Small intestine (tissue), 7 donors: ENCODE measurements around the gene USP38. TPM values are rescaled to one million over a fixed set of nuclear protein-coding genes. Genes with fewer than 3 reads are reported as not detected.
A peak's percentile ranks its signal among the peaks of the same experiment; 100 is the strongest.

ENCODE experiments used
- DNase-seq, 2 donors: peaks; one replicate each; pipeline versions ENCODE4 v3.0.0 to v3.0.0-alpha.2; 2013
- FAIRE-seq: peaks from 2 replicates; lab custom pipeline; 2012; peaks lifted over from hg19 to GRCh38; lab: Jason Lieb, UNC
- H3K27ac ChIP-seq, 3 donors: one replicate each; pipeline ENCODE4 v1.5.1; 2013; ENCODE audit warnings: low read length in 2 of 3, mild to moderate bottlenecking in 2 of 3, control low read depth in 1 of 3, inconsistent platforms in 1 of 3, low read depth in 1 of 3, moderate library complexity in 1 of 3
- H3K27me3 ChIP-seq, 3 donors: one replicate each; pipeline ENCODE4 v1.6.1; 2013; ENCODE audit warnings: low read length in 3 of 3, inconsistent platforms in 1 of 3; ENCODE audit not compliant: control insufficient read depth in 3 of 3, insufficient read depth in 3 of 3
- H3K36me3 ChIP-seq, 3 donors: one replicate each; pipeline ENCODE4 v1.6.1; 2013; ENCODE audit warnings: low read length in 3 of 3, inconsistent platforms in 1 of 3, low read depth in 1 of 3, mild to moderate bottlenecking in 1 of 3, moderate library complexity in 1 of 3; ENCODE audit not compliant: control insufficient read depth in 3 of 3, insufficient read depth in 2 of 3
- H3K4me1 ChIP-seq, 3 donors: one replicate each; pipeline ENCODE4 v1.6.1; 2013; ENCODE audit warnings: low read length in 2 of 3, inconsistent platforms in 1 of 3, low read depth in 1 of 3, mild to moderate bottlenecking in 1 of 3, moderate library complexity in 1 of 3; ENCODE audit not compliant: control insufficient read depth in 3 of 3, insufficient read depth in 2 of 3
- H3K4me3 ChIP-seq, 3 donors: one replicate each; pipeline ENCODE4 v1.5.1; 2013; ENCODE audit warnings: low read length in 3 of 3, control low read depth in 1 of 3, inconsistent platforms in 1 of 3, low read depth in 1 of 3, mild to moderate bottlenecking in 1 of 3, moderate library complexity in 1 of 3
- H3K9me3 ChIP-seq, 2 donors: one replicate each; pipeline ENCODE4 v1.6.1; 2013; ENCODE audit warnings: low read depth in 1 of 2, low read length in 1 of 2; ENCODE audit not compliant: control insufficient read depth in 2 of 2, insufficient read depth in 1 of 2
- WGBS, 3 donors: extraction: QIAGEN DNeasy Blood & Tissue Kit; methylation state at CpG; one replicate each; pipeline ENCODE4 v1.1.7; 2013; 5-methylcytosine and 5-hydroxymethylcytosine counted together
- polyA plus RNA-seq, 4 donors: library from polyadenylated mRNA; stranded (reverse) in 3 of 4; unstranded in 1 of 4; fragments of 200-250 nt in 3 of 4; fragments of 120-200 nt in 1 of 4; gene quantifications; one replicate each; pipeline versions ENCODE4 v1.2.1 to v1.2.3, GENCODE V29; 2013
- donor health status: healthy with polysubstance abuse.
- donor health status: control.
- donor health status: control.
- donor health status: Bipolar disorder and iron deficiency.
- donor health status: healthy.

USP38 gene
- polyA plus RNA-seq, 4 donors, result 7.0 to 25.8 (median 9.1) TPM

GRCh38 chr4:143178923-143179322, 5.8 kb upstream of the USP38 start:
- Histone ChIP-seq H3K27ac (no peak overlapping the region), H3K36me3 (no peaks in the 10 kb centered on the region), H3K9me3 (peaks cover 0 to 30% of the 10 kb centered on the region in 2 donors), H3K4me3 (no peak overlapping the region), H3K4me1 (peaks cover 0 to 1% (median 0%) of the 10 kb centered on the region in 3 donors), H3K27me3 (no peaks in the 10 kb centered on the region)
- 21 to 66% (median 32%) methylated on average over 3 of the region's 3 CpGs for WGBS, 3 donors
- DNase-seq (peak in 1 of 2 donors; percentile 58), FAIRE-seq (no peak)

GRCh38 chr4:143183513-143184216, 1.1 kb upstream of the USP38 start:
- WGBS, 3 donors, result 13 to 41% (median 24%) methylated on average over 9 of the region's 9 CpGs
- H3K27ac ChIP-seq, result peak overlapping the region; percentile 90 to 100 (median 93)
- peaks cover 0 to 2% (median under 1%) of the 10 kb centered on the region in 3 donors for H3K4me1 ChIP-seq
- DNase-seq (peak in 1 of 2 donors; percentile 27), FAIRE-seq (no peak)
- H3K4me3 ChIP-seq, result peak overlapping the region; percentile 73 to 81 (median 80)
- H3K36me3 ChIP-seq, result peaks cover 0 to 2% (median 0%) of the 10 kb centered on the region in 3 donors
- no peaks in the 10 kb centered on the region for H3K27me3 ChIP-seq
- H3K9me3 ChIP-seq, result peaks cover 0 to 11% of the 10 kb centered on the region in 2 donors

- H3K4me1 ChIP-seq, result peaks cover 0 to 3% (median 0%) of the 10 kb centered on the region in 3 donors
- DNase-seq (no peak), FAIRE-seq (no peak)
- peak overlapping the region; percentile 73 to 81 (median 80) for H3K4me3 ChIP-seq
- WGBS, 3 donors, result 0% methylated on average over 11 of the region's 11 CpGs
- H3K9me3 ChIP-seq, result peaks cover 0 to 6% of the 10 kb centered on the region in 2 donors
- peak overlapping the region; percentile 90 to 100 (median 93) for H3K27ac ChIP-seq
- peaks cover 0 to 2% (median 0%) of the 10 kb centered on the region in 3 donors for H3K36me3 ChIP-seq
- no peaks in the 10 kb centered on the region for H3K27me3 ChIP-seq
Observed at GRCh38 chr4:143184217-143184502, 557 bp upstream of the USP38 start.

- Histone ChIP-seq H3K4me3 (peak overlapping the region; percentile 73 to 87 (median 80)), H3K4me1 (peaks cover 0 to 3% (median 0%) of the 10 kb centered on the region in 3 donors), H3K27me3 (no peaks in the 10 kb centered on the region), H3K36me3 (peaks cover 0 to 2% (median 0%) of the 10 kb centered on the region in 3 donors), H3K27ac (peak overlapping the region; percentile 92 to 93 (median 93)), H3K9me3 (no peaks in the 10 kb centered on the region)
- 0 to 1% (median 1%) methylated on average over 47 to 50 of the region's 50 CpGs for WGBS, 3 donors
- no peak for FAIRE-seq
- DNase-seq, result peak in 1 of 2 donors; percentile 25
Observed at GRCh38 chr4:143185253-143186107, 763 bp downstream of the USP38 start.

- H3K9me3 ChIP-seq, result no peaks in the 10 kb centered on the region
- 0 to 3% (median 0%) methylated on average over 6 of the region's 6 CpGs for WGBS, 3 donors
- peak overlapping the region; percentile 73 to 87 (median 80) for H3K4me3 ChIP-seq
- H3K36me3 ChIP-seq, result peaks cover 0 to 2% (median 0%) of the 10 kb centered on the region in 3 donors
- FAIRE-seq, result no peak
- DNase-seq, result peak; percentile 26 to 53
- peak overlapping the region in 2 of 3 donors; percentile 93 for H3K27ac ChIP-seq
- no peaks in the 10 kb centered on the region for H3K27me3 ChIP-seq
- H3K4me1 ChIP-seq, result peaks cover 0 to 3% (median 0%) of the 10 kb centered on the region in 3 donors
Observed at GRCh38 chr4:143186212-143186611, 1.5 kb downstream of the USP38 start.

GRCh38 chr4:143186649-143187048, 1.9 kb downstream of the USP38 start:
- FAIRE-seq (no peak), DNase-seq (peak; percentile 21 to 37)
- 0 to 3% (median 1%) methylated on average over 7 of the region's 7 CpGs for WGBS, 3 donors
- no peaks in the 10 kb centered on the region for H3K27me3 ChIP-seq
- H3K4me1 ChIP-seq, result peaks cover 0 to 3% (median 0%) of the 10 kb centered on the region in 3 donors
- no peaks in the 10 kb centered on the region for H3K9me3 ChIP-seq
- H3K27ac ChIP-seq, result peak overlapping the region in 2 of 3 donors; percentile 62 to 93
- H3K36me3 ChIP-seq, result peaks cover 0 to 2% (median 0%) of the 10 kb centered on the region in 3 donors
- peak overlapping the region; percentile 41 to 80 (median 73) for H3K4me3 ChIP-seq

GRCh38 chr4:143188136-143189088, 3.7 kb downstream of the USP38 start:
- Histone ChIP-seq H3K4me3 (peak overlapping the region in 2 of 3 donors; percentile 16 to 36), H3K4me1 (peaks cover 0 to 3% (median 0%) of the 10 kb centered on the region in 3 donors), H3K9me3 (no peaks in the 10 kb centered on the region), H3K27me3 (no peaks in the 10 kb centered on the region), H3K36me3 (peaks cover 2 to 5% (median 5%) of the 10 kb centered on the region in 3 donors), H3K27ac (no peak overlapping the region)
- DNase-seq (peak in 1 of 2 donors; percentile 9), FAIRE-seq (no peak)
- WGBS, 3 donors, result 27 to 34% (median 30%) methylated on average over 3 of the region's 3 CpGs
